Measurements from ENCODE around the gene CNTNAP2. TPM values are rescaled to one million over a fixed set of nuclear protein-coding genes. Genes with fewer than 3 reads are reported as not detected.

CNTNAP2 gene
- total RNA-seq, 2 experiments from 2014 or later, result not detected

DNA sequence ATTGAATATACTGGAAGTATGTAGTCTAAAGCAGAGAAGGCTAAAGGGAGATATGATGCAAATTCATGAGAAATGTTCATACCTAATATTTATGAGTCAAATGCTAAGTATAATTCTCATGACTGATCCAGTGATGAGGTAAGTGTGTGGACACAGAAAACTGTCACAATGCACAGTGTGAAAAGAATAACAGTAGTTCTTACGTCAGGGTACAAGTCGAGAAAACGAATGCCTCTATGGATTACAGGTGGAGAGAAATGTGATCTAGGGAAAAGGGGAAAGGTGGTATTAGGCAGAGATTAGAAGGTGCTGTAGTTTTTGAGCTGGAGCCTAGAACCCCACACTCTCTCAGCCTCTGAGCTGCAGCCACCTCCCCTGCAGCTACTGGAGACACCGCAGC is 542.0 kb downstream of the CNTNAP2 start:
- ChIA-PET CTCF (no interaction called here), POLR2A (no interaction called here)

DNA sequence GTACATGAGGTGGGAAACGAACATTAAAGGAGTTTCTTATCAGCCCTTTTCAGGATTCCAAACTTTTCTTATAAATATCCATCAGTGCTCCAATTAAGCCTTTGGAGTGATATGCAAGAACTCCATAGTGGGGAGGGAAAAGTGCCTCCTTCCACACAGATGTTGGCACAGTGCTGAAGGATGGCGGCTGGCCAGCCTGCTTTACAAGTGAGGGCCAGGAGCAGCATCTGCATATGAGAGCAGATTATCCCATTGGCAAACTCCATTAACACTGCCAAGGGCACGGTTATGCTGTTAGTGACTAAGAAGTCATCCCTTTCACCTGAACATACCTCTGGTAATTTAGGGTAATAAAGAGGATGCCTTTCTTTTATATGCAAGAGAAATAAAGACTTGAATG is 543.1 kb downstream of the CNTNAP2 start:
- ChIA-PET CTCF (no interaction called here), POLR2A (no interaction called here)

DNA sequence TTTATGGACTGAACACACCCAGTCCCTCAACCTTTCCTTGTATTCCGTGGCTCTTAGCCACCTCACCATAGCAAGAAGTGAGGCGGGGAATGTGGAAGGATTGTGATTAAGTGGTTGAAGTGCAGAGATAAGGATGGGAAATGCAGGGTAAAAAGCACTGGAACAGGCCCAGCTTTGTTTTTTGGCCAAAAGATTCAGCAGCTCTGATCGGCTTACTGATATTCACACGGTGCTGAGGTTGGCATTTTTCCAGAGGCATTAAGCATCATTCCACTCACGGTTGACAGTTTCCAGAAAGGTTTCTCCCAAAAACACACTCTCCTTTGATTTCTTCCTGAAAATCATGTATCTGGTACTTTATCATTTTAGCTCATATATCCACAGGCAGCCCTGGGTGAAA is 544.2 kb downstream of the CNTNAP2 start:
- POLR2A ChIA-PET, result no interaction called here
- CTCF ChIA-PET, result no interaction called here

DNA sequence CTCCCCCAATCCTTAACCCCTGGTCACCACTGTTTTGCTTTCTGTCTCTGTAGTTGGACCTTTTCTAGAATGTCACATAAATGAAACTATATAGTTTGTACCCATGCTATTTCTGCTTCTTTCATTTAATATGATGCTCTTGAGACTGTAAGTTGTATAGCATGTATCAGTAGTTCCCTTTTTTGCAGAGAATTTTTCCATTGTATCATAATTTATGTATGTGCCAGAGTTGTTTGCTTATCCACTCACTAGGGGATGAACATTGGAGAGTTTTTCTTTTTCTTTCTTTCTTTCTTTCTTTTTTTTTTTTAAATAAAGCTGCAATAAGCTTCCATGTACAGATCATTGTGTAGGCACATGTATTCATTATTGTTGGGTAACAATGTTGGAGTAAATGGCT is 544.8 kb downstream of the CNTNAP2 start:
- ChIA-PET CTCF (no interaction called here), POLR2A (no interaction called here)

DNA sequence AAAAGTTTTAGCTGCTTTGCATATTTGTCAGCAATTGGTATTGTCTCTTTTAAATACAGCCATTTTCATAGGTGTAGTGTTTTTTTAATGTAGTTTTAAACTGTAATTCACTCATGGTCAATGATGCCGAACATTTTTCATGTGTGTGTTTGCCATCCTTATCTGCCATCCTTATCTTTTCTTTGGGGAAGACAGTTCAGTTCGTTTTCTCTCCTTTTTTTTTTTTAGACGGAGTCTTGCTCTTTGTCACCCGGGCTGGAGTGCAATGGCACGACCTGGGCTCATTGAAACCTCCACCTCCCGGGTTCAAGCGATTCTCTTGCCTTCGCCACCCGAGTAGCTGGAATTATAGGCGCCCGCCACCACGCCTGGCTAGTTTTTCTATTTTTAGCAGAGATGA is 545.3 kb downstream of the CNTNAP2 start:
- POLR2A ChIA-PET, result no interaction called here
- CTCF ChIA-PET, result no interaction called here

DNA sequence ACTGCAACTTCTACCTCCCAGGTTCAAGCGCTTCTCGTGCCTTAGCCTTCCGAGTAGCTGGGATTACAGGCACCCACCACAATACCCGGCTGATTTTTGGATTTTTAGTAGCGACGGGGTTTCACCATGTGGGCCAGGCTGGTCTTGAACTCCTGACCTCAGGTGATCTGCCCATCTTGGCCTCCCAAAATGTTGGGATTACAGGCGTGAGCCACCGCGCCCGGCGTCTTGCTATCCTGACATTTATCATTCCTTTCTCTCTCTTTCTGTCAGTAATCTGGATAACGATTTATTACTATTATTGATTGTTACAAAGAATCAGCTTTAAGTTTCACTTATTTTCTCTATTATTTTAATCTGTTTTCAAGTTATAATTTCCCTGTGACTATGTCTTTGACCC is 548.4 kb downstream of the CNTNAP2 start:
- ChIA-PET CTCF (no interaction called here), POLR2A (no interaction called here)

DNA sequence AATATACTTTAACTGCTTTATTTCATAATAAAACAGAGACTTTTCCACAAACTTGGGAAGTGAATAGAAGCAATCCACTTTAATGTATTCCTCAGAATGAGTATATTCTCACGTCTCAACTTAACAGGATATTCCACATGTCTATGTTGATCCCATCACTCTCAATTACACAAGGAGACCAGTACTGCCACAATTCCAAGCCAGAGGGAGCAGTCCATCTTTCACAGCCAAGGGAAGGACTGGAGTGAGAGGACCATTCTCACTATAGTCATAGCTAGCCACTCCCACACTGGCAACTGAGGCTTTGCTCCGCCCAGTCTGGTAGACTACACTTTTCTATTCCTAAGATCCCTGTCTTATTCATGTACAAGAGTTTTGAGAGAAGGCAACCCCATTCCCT is 553.9 kb downstream of the CNTNAP2 start:
- ChIA-PET POLR2A (no interaction called here), CTCF (no interaction called here)

DNA sequence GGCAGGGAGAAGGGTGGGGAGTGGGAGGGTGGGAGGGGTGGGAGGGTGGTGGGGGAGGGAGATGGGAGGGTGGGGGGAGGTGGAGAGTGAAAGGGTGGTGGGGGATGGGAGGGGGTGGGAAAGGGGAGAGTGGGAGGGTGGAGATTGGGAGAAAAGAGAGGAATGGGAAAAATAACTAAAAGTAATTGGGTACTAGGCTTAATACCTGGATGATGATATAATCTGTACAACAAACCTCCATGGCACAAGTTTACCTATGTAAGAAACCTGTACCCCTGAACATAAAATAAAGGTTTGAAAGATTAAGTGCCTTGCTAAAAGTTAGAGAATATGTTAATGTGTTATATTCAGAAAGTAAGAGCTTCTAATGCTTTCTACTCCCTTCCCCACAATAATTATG is 564.9 kb downstream of the CNTNAP2 start:
- CTCF ChIA-PET, result no interaction called here
- POLR2A ChIA-PET, result no interaction called here

DNA sequence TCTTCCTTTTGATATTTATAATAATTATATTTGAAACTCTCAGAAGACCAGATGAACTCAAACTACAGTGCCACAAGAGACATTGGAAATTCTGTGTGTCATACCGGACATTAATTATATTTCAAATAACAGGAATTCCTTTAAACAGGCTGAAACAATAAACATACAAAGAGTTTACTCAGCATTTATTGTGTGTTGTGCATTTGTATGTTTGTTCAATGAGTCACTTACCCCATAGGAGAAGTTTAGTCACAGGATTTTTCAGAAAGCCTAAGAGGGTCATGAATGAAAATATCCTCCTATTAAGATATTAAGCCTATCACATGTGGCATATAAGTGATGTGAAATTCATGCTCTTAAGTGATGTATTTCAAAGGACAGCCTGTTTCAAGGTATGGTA is 566.8 kb downstream of the CNTNAP2 start:
- ChIA-PET CTCF (no interaction called here), POLR2A (no interaction called here)

DNA sequence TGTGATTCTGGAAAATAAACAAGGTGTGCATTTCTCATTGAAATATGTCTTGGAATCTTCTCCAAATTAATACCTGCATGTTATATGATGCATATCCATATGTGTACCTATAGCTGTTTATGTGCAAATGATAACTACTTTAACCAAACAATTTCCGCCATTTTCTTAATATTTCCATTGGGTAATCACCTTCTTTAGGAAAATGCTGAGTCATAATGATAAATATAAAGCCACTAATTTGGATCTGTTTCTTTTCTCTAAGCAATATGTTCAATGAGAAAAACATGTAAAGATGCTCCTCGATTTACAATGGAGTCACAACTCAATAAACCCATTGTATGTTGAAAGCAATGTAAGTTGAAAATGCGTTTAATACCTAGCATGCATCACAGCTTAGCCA is 574.4 kb downstream of the CNTNAP2 start:
- ChIA-PET CTCF (no interaction called here), POLR2A (no interaction called here)

DNA sequence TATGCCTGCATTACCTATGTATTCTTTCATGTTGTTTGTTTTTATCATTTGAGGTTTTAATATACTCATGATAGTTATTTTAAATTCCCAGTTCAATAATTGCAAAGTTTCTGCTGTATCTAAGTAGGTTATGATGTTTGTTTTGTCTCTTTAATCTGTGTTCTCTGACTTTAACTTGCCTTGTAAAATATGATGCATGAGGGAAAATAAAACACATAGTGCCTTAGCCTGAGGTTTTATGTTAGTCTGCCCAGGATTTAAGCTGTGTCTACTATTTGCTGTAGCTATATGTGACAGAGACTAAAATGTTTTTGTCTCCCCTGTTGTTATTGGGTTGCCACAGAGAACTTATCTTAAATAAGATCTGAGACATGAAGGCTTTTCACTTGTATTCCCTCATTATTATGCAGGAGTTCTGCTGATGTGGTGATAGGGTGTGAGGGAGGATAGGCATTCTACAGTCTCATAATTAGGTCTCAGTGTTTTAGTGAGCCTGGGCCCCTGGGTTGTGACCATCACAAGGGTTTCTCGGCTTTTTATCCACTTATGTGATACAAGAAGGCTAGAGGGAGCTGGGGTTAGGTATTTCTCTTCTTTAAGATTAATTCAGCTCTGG is 582.5 kb downstream of the CNTNAP2 start:
- POLR2A ChIA-PET, result no interaction called here
- CTCF ChIA-PET, result no interaction called here

DNA sequence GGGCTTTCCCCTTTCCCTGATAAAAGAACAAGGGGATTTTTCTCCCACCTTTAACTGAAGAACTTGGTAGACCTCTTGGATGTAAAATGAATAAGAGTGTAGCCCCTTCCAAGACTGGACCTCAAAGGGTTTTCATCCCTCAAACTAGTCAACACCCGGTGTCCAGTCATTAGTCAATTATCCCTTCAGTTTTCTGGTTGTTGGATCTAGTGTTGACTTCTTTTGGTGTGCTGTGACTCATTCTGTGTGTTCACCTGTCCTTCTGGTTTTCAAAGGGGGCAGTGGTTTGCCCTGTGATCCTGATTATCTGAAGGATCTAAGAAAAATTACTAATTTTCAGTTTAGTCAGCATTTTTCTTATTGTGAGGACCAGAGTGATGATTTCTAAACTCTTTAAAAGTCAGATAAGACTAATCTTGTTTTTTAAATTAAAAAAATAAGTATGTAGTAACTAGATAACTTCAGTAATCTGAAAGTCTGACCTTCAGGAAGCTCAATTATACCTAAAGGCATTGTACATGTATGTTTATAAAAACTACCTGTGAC is 583.5 kb downstream of the CNTNAP2 start:
- CTCF ChIA-PET, result no interaction called here
- POLR2A ChIA-PET, result no interaction called here

DNA sequence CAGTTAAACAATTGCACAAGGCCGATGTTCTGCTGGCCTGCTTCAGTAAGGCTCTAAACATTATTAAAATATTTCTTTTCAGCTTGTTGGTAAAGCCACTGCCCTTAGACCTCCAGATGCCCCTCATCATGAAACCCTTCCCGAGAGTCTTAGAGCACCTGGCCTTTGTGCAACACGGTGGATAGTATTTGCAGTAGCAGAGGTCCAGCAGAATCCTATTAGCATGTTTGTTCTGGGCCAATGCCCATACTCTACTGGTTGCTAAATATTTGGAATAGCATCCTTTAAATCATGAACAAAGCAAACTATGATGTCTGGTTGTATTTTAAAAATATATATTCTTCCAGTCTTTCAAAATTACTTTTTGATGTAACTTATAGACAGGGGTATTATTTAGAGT is 584.6 kb downstream of the CNTNAP2 start:
- CTCF ChIA-PET, result no interaction called here
- POLR2A ChIA-PET, result no interaction called here

DNA sequence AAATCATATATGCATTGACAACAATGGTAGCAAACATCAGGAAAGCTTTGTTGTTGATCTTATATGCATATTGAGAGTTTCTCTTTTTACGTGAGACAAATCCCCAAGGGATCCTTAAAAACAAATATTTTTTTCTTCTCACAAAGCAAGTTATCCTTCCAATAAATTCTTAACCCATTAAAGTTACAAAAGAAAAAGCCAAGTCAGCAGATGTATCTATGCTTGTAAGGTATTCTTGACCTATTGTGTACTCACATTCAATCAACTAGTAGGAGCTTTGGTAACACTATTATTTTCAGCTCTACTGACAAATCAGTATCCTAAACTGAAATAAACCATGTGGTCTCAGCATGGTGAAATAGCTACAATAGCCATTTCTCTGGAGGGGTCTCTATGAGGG is 586.3 kb downstream of the CNTNAP2 start:
- ChIA-PET POLR2A (no interaction called here), CTCF (no interaction called here)

DNA sequence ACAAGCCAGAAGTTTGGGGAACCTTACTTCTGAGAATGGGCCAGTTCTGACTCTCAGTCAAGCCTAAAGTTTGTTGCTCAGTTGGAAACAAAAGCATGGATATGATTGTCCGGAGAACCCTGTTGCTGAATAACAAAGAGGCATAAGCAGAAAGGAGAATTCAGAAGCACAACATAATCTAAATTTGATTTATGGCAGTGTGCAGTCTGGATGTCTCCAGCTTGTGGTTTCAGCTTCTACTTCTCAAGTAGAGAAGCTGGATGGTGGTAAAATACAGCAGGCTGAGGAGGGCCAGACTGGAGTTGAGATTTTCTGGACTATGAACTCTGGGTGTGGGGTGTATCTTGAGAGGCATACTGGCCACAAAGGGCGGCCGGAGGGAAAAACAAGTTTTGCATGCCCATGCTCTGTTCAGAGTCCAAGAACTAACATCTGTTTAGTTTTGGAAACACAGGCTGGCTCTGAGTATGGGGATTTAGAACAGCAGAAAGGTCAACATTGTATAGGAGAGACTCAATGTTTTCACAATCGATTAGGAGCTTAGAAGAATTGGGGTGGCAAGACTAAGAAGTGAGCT is 592.9 kb downstream of the CNTNAP2 start:
- ChIA-PET POLR2A (no interaction called here), CTCF (no interaction called here)

DNA sequence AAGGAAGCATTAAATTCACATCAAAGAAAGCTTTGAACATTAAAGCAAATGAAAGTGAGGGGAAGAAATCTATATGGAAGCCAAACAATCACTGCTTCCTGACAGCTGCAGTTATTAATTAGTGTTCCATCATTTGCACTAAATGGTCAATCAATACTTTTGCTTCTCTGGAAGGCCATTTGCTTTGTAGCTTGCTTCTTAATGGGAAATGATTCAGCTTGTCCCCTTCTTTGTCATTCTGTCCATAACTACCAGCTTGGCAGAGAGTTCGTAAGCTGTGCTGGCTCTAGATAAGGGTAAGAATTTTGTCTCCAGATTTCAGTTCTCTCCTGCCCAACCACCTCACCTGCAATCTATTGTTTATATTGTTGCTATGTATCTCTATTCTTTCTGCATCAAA is 596.6 kb downstream of the CNTNAP2 start:
- ChIA-PET CTCF (no interaction called here), POLR2A (no interaction called here)

DNA sequence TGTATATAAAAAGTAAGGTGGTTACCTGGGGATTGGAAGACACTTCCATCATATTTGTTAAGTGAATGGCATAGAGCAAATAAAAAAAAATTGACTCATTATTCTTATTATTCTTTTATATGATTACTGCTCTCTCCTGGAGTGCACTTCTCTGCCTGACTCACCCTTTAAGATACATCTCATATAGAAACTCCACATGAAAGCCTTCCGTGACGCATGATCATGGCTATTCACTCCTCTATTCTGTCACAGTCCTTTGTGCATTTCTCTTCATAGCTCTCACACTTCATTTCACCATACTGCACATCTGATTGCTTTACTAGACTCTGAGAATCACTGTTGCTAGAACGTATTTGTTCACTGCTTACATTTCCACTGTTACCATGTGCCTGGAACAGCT is 597.3 kb downstream of the CNTNAP2 start:
- CTCF ChIA-PET, result no interaction called here
- POLR2A ChIA-PET, result no interaction called here

DNA sequence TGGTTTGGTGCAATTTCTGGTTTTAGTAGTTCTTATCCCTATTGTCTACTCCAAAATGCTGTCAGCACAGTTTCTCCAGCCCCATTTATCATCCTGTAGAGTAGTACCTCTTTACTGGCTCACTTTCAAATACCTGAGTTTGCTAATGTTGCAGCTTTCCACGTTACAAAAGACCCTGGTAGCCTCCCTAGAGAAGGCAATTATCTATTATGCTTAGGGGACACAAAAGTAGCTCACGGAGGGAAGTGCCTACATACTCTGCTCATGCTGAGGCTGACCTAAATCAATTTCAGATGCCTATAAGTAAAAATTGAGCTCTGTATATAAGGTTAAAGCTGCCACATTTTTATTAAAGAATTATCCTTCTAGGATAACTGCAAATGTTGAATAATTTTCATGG is 603.6 kb downstream of the CNTNAP2 start:
- CTCF ChIA-PET, result no interaction called here
- POLR2A ChIA-PET, result no interaction called here

DNA sequence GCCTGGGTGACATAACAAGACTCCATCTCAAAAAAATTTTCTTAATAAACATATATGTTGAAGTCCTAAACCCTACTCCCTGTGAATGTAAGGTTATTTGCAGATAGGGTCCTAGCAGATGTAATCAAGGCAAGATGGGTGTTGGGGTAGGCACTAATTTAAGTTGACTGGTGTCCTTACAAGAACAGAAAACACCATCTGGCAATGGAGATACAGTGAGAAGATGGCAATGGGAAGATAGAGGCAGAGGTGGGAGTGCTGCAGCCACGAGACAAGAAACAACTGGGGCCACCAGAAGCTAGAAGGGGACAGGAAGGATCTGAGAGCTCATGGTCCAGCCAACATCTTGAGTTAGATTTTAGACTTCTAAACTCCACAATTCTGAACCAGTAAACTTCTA is 606.4 kb downstream of the CNTNAP2 start:
- ChIA-PET CTCF (no interaction called here), POLR2A (no interaction called here)

DNA sequence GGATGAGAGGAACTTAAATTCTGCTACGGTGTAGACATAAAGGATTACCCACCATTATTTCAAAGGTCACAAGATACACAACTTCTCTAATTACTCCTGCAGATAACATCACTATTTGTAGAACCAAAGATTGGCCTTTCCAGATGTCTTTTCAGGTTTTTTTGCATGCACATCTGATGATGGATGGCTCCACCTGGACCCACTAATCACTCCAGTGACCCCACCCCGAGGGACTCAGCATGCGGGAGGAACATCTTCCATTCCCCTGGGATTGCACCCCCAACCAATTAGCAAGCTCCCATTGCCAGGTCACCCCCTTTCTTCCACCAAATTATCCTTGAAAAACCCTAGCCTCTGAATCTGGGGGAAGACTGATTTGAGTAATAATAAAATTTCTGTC is 608.9 kb downstream of the CNTNAP2 start:
- ChIA-PET CTCF (no interaction called here), POLR2A (no interaction called here)

DNA sequence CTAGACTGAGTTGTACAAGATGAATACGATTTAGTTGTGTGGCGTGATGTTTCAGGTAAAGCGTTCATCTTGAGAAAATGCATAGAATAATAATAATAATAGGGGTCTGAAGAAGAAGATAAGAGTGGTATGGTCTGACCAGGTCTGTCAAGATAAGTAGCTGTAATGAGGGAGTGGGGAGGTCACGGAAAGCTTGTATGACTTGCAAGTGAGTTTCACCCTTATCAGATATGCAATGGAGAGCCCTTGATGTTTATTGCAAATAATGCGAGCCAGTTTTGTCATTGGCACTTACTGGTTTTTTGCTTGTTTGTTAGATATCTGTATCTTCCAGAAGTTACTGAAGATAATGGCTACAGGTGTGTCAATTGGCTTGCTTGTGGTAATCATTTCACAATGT is 611.5 kb downstream of the CNTNAP2 start:
- CTCF ChIA-PET, result no interaction called here
- POLR2A ChIA-PET, result no interaction called here

DNA sequence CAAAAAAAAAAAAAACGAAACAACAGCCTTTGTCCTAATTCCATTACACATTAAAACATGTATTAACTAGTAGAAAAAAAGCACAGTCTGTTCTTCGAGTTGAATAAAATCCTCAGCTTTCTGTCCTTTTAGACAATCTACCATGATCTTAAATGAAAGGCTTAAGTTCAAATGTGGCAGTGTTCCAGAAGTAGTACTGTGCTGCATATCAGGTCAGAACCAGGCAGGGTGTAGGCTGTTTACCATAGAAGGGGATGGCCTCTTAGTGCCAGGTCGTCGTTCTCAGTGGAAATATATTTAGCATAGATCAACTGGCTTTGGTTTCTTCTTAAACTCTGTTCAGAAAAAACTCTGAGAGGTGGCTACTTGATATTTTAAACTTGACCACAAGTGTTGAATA is 612.0 kb downstream of the CNTNAP2 start:
- POLR2A ChIA-PET, result no interaction called here
- CTCF ChIA-PET, result no interaction called here

DNA sequence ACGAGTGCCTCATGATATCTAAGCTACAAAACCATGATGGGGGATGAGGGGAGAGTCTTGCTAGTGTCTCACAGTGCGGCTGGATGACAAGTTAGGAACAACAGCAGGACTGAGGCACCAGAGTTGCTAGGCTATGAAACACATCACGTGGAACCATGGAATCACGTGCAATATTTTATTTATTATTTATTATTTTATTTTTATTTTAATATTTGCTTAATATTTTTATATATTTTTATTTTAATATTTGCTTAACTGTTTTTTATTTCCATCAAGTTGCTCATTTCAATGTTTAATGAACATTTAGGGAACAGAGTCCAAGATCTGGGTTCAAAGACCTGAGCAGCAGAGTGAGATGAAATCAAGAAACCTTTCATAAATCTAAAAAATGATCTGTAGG is 614.6 kb downstream of the CNTNAP2 start:
- ChIA-PET POLR2A (no interaction called here), CTCF (no interaction called here)

Measured in activated CD8-positive, alpha-beta memory T cell treated with anti-CD3 and anti-CD28 coated beads for 36 hours (primary cell).